ENCODE results near the gene ZNF273. TPM values are rescaled to one million over a fixed set of nuclear protein-coding genes. Genes with fewer than 3 reads are reported as not detected.
"Not testable (repeated sequence)": the region's sequence is repeated elsewhere in the genome, so short reads cannot be mapped to it uniquely, and the experiment has no call there.

ZNF273 gene
- 7.7 and 9.2 TPM in 2 replicates for total RNA-seq

GRCh38 chr7:64902806-64903721 lies at the start of gene ZNF273:
TSS of gene ZNF273 (plus strand) at chr7:64903273. CDS start at chr7:64903318, 45 bp downstream.
- intact Hi-C loops (cut with micrococcal nuclease), result loop anchor here (1.0 to 10.0 kb wide), 14 partner anchors 15 to 1942 kb away; partner anchors contain the start of genes ERV3-1, ZNF107, ZNF138 and ZNF680

GRCh38 chr7:64853679-64854078 lies 49.4 kb upstream of the ZNF273 start:
- intact Hi-C loops (cut with micrococcal nuclease), result no loop called here

- intact Hi-C loops (cut with micrococcal nuclease), result no loop called here
Observed at GRCh38 chr7:64854969-64855368, 48.1 kb upstream of the ZNF273 start.

- intact Hi-C loops (cut with micrococcal nuclease), result no loop called here
Observed at GRCh38 chr7:64863021-64863420, 40.1 kb upstream of the ZNF273 start.

DNA sequence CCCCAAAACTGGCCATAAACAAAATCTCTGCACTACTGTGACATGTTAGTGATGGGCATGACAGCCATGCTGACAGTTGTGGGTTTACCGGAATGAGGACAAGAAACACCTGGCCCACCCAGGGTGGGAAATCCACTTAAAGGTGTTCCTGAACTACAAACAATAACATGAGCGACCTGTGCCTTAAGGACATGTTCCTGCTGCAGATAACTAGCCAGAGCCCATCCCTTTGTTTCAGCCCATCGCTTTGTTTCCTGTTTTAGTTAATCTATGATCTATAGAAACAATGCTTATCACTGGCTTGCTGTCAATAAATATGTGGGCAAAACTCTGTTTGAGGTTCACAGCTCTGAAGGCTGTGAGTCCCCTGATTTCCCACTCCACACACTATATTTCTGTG lies 39.5 kb upstream of the ZNF273 start:
- intact Hi-C loops (cut with micrococcal nuclease), result not testable (repeated sequence)

DNA sequence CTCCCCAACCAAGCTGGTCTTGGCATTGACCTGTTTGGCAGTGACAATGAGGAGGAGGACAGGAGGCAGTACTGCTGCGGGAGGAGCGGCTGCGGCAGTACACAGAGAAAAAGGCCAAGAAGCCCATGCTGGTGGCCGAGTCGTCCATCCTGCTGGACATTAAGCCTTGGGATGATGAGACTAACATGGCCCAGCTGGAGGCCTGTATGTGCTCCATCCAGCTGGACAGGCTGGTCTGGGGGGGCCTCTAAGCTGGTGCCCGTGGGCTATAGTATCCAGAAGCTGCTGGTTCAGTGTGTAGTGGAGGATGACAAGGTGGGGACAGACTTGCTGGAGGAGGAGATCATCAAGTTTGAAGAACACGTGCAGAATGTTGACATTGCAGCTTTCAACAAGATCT lies 39.1 kb upstream of the ZNF273 start:
- intact Hi-C loops (cut with micrococcal nuclease), result no loop called here

DNA sequence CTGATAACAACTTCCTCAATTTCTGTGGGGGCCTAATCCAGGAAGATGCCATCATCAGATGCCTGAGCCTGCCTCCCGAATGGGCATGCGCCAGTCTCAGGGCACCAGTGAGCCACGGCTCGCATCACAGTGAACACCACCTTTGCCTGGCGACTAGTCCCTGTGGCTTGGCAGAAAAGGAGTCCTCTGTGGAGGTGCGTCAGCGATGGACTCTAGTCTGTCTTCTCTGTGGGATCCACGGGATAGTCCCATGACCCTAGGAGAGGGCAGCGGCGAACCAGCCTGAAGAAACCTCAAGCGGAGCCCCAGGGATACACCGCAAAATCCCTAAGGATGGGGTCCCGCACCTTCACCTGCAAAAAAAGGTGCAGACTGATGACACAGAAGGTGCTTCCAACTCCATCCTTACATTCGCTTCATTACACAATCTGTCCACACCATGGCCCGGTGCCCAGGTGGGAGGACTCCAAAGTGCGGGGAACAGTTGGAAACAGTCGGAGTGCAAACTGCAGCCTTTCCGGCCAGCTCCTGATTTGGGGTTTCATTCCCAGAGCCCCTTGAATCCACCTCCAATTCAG lies 35.1 kb upstream of the ZNF273 start:
- intact Hi-C loops (cut with micrococcal nuclease), result no loop called here

DNA sequence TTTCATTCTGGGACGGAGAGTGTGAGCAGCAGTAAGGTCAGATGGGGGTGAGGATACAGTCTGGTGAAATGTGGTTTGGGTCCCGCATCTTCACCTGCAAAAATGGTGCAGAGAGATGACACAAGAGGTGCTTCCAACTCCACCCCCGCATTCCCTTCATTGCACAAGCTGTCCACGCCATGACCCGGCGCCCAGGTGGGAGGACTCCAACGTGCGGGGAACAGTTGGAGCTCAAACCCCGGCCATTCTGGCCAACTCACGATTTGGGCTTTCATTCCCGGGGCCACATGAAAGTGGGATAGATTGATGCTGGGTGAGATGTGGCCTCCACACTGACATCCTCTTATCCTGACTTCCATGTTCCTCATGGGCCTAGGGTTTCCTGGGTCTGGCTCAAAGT lies 34.6 kb upstream of the ZNF273 start:
- intact Hi-C loops (cut with micrococcal nuclease), result no loop called here

DNA sequence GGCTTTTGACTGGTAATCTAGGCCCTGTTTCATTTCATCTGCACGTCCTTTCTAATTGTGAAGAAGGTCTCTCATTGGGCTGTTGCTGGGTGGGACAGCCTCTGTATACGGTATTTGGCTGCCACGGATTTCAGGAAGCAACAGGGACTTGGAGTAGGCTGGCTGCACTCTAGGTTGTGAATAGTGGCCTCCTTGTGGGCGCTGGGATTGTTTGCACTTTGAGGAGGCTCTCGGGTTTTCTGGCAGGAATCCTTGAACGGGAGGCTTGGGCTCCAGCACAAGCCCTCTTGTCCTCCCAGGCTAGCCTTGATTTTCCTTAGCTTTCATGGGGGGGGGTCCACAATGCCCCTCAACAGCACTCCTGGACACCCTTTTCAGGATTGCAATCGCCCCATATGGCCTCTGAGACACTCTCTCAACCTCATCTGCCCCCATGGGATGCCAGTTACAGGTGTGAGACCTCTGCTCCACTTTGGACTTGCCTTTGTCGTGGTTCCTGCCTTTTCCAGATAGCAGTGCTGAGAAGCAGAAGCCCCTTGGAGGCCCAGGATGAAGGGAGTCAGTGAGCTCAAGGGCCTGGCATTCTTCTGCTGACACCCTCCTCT lies 33.9 kb upstream of the ZNF273 start:
- intact Hi-C loops (cut with micrococcal nuclease), result no loop called here

GRCh38 chr7:64869912-64870562 lies 33.0 kb upstream of the ZNF273 start:
- intact Hi-C loops (cut with micrococcal nuclease), result no loop called here

DNA sequence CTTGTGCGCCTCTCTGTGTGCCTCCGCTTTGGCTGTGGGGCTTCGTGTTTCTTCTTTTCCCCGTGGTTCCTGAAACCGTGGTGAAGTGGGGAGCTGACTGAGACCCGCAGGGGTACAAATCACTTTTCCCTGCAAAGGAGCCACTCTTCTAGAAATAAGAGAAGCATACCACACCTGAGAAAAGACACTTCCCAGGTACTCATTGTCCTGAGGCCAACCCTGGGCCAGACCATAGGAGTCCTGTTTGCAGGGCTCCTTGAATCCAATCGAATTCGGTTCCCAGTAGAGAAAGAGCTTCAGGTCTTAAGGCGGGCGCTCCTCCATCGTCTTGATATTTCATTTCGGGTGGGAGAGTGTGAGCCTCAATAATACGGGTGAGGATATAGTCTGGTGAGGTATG lies 32.4 kb upstream of the ZNF273 start:
- intact Hi-C loops (cut with micrococcal nuclease), result no loop called here

- intact Hi-C loops (cut with micrococcal nuclease), result no loop called here
Observed at GRCh38 chr7:64871761-64872160, 31.3 kb upstream of the ZNF273 start.

DNA sequence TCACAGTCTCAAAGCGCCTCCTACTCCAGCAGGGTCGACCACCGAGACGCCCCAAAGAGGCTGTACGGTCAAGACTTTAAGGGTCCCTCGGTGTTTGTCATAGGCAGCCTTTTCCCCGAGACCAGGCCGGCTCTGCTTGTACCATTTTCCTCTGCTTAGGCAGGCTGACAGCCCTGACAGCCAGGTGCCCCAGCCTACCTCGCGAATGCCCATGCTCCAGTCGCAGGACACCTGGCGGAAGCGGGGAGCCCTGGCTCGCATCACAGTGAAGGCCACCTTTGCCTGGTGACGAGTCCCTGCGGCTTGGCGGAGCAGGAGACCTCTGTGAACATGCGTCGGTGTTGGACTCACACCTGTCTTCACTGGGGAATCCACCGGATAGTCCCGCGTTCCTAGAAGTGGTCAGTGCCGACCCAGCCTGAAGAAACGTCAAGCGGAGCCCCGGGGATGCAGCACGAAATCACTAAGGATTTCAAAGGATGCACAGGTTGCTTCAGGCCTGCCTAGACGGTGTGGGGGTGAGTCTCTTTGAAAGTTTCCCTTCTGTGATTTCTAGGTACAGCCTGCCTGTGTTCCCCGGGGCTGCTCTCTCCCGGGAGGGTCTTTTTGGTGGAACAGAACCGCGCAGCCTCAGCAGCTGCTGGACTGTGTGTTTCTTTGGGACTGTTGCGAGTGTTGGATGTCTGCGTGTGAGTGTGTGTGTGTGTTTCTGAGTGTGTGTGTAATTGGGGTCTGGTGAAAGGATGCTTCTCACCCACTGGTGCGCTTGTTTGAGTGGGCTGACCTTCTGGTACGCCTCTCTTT lies 30.5 kb upstream of the ZNF273 start:
- intact Hi-C loops (cut with micrococcal nuclease), result no loop called here

GRCh38 chr7:64873155-64873500 lies 29.9 kb upstream of the ZNF273 start:
- intact Hi-C loops (cut with micrococcal nuclease), result no loop called here

DNA sequence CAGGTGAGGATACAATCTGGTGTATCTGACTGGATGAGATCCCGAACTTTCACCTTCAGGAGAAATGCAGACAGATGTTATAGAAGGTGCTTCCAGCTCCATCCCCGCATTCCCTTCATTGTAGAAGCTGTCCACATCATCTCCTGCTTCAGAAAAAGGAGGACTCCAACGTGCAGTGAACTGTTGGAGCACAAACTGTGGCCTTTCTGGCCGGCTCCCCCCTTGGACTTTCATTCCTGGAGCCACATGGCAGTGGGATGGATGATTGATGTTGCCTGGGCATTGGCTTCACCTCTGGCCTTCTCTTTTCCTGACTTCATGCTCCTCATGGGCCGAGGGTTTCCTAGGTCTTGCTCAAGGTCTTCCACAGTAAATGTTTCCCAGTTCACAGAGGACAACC lies 29.6 kb upstream of the ZNF273 start:
- intact Hi-C loops (cut with micrococcal nuclease), result no loop called here

GRCh38 chr7:64874114-64874513 lies 29.0 kb upstream of the ZNF273 start:
- intact Hi-C loops (cut with micrococcal nuclease), result no loop called here

- intact Hi-C loops (cut with micrococcal nuclease), result no loop called here
Observed at GRCh38 chr7:64874562-64875250, 28.4 kb upstream of the ZNF273 start.

- intact Hi-C loops (cut with micrococcal nuclease), result no loop called here
Observed at GRCh38 chr7:64875258-64875657, 27.8 kb upstream of the ZNF273 start.

GRCh38 chr7:64875658-64876406 lies 27.2 kb upstream of the ZNF273 start:
- intact Hi-C loops (cut with micrococcal nuclease), result no loop called here
